Measurements from ENCODE around the gene RTL1. TPM values are rescaled to one million over a fixed set of nuclear protein-coding genes. Genes with fewer than 3 reads are reported as not detected.

Gene RTL1
- total RNA-seq, 4 donors from 2014 or later = not detected

GRCh38 chr14:100888789-100889315, 14.7 kb downstream of the RTL1 start:
- no peak for DNase-seq
- H3K27me3 ChIP-seq = peaks cover 4% of the 10 kb centered on the region
- TF ChIP-seq CTCF (IDR thresholded peaks at IDR 0.05) (no peak), POLR2A (IDR thresholded peaks at IDR 0.05) (no peak), EP300 (IDR thresholded peaks at IDR 0.05; ENCODE audit: low read depth) (no peak), POLR2AphosphoS5 (IDR thresholded peaks at IDR 0.05) (no peak)
- H3K9me3 ChIP-seq = no peaks in the 10 kb centered on the region
- H3K36me3 ChIP-seq = no peaks in the 10 kb centered on the region
- intact Hi-C loops (cut with DNase I; ENCODE audit: low total_unique reads) = no loop called here
- in situ Hi-C loops (cut with MboI; ENCODE audit: low pct_ligation_motif_present in 1 of 4, low pct_unique_long_range_greater_than_20kb in 1 of 4, low sequenced_read_pairs in 3 of 4) = no loop called here
- H3K27ac ChIP-seq = no peak overlapping the region
- H3K4me1 ChIP-seq = peaks cover 0 to 20% (median 8%) of the 10 kb centered on the region in 4 donors
- no peak overlapping the region for H3K4me3 ChIP-seq
- 39 to 41% methylated on average over 5 of the region's 5 CpGs for WGBS, 2 donors (ENCODE audit: low coverage in 1 of 2)

- 49 to 55% methylated on average over 5 to 6 of the region's 6 CpGs for WGBS, 2 donors (ENCODE audit: low coverage in 1 of 2)
- TF ChIP-seq POLR2A (IDR thresholded peaks at IDR 0.05) (no peak), CTCF (IDR thresholded peaks at IDR 0.05) (no peak), EP300 (IDR thresholded peaks at IDR 0.05; ENCODE audit: low read depth) (no peak), POLR2AphosphoS5 (IDR thresholded peaks at IDR 0.05) (no peak)
- no peak for DNase-seq
- peaks cover 0 to 20% (median 8%) of the 10 kb centered on the region in 4 donors for H3K4me1 ChIP-seq
- intact Hi-C loops (cut with DNase I; ENCODE audit: low total_unique reads) = no loop called here
- no peaks in the 10 kb centered on the region for H3K9me3 ChIP-seq
- H3K36me3 ChIP-seq = no peaks in the 10 kb centered on the region
- peaks cover 4% of the 10 kb centered on the region for H3K27me3 ChIP-seq
- H3K27ac ChIP-seq = no peak overlapping the region
- H3K4me3 ChIP-seq = no peak overlapping the region
- in situ Hi-C loops (cut with MboI; ENCODE audit: low pct_ligation_motif_present in 1 of 4, low pct_unique_long_range_greater_than_20kb in 1 of 4, low sequenced_read_pairs in 3 of 4) = no loop called here
Observed at GRCh38 chr14:100887728-100888335, 15.7 kb downstream of the RTL1 start.

GRCh38 chr14:100885617-100886016, 17.9 kb downstream of the RTL1 start:
- intact Hi-C loops (cut with DNase I; ENCODE audit: low total_unique reads) = no loop called here
- no peak overlapping the region for H3K4me3 ChIP-seq
- H3K27ac ChIP-seq = no peak overlapping the region
- peaks cover 4% of the 10 kb centered on the region for H3K27me3 ChIP-seq
- peaks cover 0 to 20% (median 8%) of the 10 kb centered on the region in 4 donors for H3K4me1 ChIP-seq
- no peaks in the 10 kb centered on the region for H3K36me3 ChIP-seq
- no peak for DNase-seq
- TF ChIP-seq POLR2AphosphoS5 (IDR thresholded peaks at IDR 0.05) (no peak), POLR2A (IDR thresholded peaks at IDR 0.05) (no peak), CTCF (IDR thresholded peaks at IDR 0.05) (no peak), EP300 (IDR thresholded peaks at IDR 0.05; ENCODE audit: low read depth) (no peak)
- 71 to 83% methylated on average over 3 to 5 of the region's 5 CpGs for WGBS, 2 donors (ENCODE audit: low coverage in 1 of 2)
- in situ Hi-C loops (cut with MboI; ENCODE audit: low pct_ligation_motif_present in 1 of 4, low pct_unique_long_range_greater_than_20kb in 1 of 4, low sequenced_read_pairs in 3 of 4) = no loop called here
- no peaks in the 10 kb centered on the region for H3K9me3 ChIP-seq

GRCh38 chr14:100885196-100885595, 18.3 kb downstream of the RTL1 start:
- intact Hi-C loops (cut with DNase I; ENCODE audit: low total_unique reads) = no loop called here
- no peak overlapping the region for H3K27ac ChIP-seq
- H3K4me1 ChIP-seq = peaks cover 0 to 20% (median 8%) of the 10 kb centered on the region in 4 donors
- H3K36me3 ChIP-seq = no peaks in the 10 kb centered on the region
- peaks cover 4% of the 10 kb centered on the region for H3K27me3 ChIP-seq
- in situ Hi-C loops (cut with MboI; ENCODE audit: low pct_ligation_motif_present in 1 of 4, low pct_unique_long_range_greater_than_20kb in 1 of 4, low sequenced_read_pairs in 3 of 4) = no loop called here
- TF ChIP-seq POLR2A (IDR thresholded peaks at IDR 0.05) (no peak), POLR2AphosphoS5 (IDR thresholded peaks at IDR 0.05) (no peak), EP300 (IDR thresholded peaks at IDR 0.05; ENCODE audit: low read depth) (no peak), CTCF (IDR thresholded peaks at IDR 0.05) (no peak)
- H3K9me3 ChIP-seq = no peaks in the 10 kb centered on the region
- no peak overlapping the region for H3K4me3 ChIP-seq
- DNase-seq = no peak
- 33 to 88% methylated on average over 1 to 2 of the region's 2 CpGs for WGBS, 2 donors (ENCODE audit: low coverage in 1 of 2)

Data from transverse colon (tissue), 4 donors.